Ramos (cell line): ENCODE results near the gene HEXIM1.

ENCODE experiments used
- in situ Hi-C: fragments of 300-500 bp; cut with MboI; formaldehyde crosslinking; loops from one replicate; pipeline ENCODE4 v1.14.3; 2022; ENCODE audit warnings: low sequenced_read_pairs; ENCODE audit not compliant: unreplicated experiment

Gene HEXIM1

DNA sequence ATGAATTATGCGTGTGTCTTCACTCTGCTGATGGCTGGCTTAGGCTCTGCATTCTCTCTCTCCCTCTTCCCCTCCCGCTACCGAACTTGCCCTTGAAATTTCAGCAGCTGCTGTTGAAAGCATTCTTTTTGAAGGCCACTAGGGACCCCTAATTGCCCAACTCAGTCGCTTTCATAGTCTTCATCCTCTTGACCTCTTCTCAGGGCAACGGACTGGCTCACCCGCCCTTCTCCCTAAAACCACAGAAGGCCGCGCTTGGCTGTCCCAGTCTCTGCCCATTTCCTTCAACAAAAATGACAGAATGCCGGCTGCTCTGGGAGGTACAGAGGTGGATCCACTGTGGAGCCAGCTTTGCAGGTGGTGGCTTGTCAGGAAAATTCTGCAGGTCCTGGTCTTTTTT is 52.4 kb downstream of the HEXIM1 start:
- in situ Hi-C loops, result no loop called here

DNA sequence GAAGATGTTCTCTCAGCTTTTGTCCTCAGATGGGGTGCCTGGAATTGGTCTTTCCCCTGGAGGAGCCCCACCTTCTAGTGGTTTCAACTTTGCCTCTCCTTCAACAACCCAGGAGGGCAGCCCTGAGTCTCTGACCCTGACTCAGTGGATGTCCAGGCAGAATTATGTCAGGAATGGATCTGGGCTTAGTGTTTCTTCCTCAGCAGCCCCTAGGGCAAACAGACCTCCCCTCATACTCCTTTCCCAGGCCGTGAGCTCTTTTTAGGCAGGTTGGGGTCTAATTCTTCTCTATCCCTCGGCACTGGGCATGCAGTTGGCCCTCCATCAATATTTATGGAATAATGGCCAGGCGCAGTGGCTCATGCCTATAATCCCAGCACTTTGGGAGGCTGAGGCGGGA is 53.2 kb downstream of the HEXIM1 start:
- in situ Hi-C loops, result no loop called here
